ENCODE measurements around the gene AXIN1.

GRCh38 chr16:370979-371514, 18.5 kb upstream of the AXIN1 start:
- no peak for TF ChIP-seq CTCF (conservative IDR thresholded peaks at IDR 0.05; ENCODE audit: low read length)
- no peak for TF ChIP-seq EZH2phosphoT487 (IDR thresholded peaks at IDR 0.05; ENCODE audit: borderline replicate concordance)

Data from Loucy (cell line).